ENCODE measurements around the gene TSFM.

- TF ChIP-seq POLR2A (IDR thresholded peaks at IDR 0.05; ENCODE audit: low read depth, low read length) (no peak), MXI1 (IDR thresholded peaks at IDR 0.05; ENCODE audit: borderline replicate concordance, low read depth, low read length) (no peak), MAFK (IDR thresholded peaks at IDR 0.05; ENCODE audit: low read depth, low read length) (no peak), MAZ (IDR thresholded peaks at IDR 0.05; ENCODE audit: borderline replicate concordance, low read depth, low read length) (no peak)
- TF ChIP-seq, protein P1, sequence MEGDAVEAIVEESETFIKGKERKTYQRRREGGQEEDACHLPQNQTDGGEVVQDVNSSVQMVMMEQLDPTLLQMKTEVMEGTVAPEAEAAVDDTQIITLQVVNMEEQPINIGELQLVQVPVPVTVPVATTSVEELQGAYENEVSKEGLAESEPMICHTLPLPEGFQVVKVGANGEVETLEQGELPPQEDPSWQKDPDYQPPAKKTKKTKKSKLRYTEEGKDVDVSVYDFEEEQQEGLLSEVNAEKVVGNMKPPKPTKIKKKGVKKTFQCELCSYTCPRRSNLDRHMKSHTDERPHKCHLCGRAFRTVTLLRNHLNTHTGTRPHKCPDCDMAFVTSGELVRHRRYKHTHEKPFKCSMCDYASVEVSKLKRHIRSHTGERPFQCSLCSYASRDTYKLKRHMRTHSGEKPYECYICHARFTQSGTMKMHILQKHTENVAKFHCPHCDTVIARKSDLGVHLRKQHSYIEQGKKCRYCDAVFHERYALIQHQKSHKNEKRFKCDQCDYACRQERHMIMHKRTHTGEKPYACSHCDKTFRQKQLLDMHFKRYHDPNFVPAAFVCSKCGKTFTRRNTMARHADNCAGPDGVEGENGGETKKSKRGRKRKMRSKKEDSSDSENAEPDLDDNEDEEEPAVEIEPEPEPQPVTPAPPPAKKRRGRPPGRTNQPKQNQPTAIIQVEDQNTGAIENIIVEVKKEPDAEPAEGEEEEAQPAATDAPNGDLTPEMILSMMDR (conservative IDR thresholded peaks at IDR 0.05; ENCODE audit: low read depth, low read length), result no peak
Observed at GRCh38 chr12:57837864-57838562, 55.4 kb downstream of the TSFM start.
